Measurements from ENCODE around the gene DMD.

DMD gene

GRCh38 chrX:31165241-31166035, 2045.9 kb downstream of the DMD start:
- H3K4me3 ChIP-seq (ENCODE audit: low read depth, low read length) = no peak overlapping the region
- no peak for DNase-seq (ENCODE audit: low read depth, low spot score)
- TF ChIP-seq, protein P1, sequence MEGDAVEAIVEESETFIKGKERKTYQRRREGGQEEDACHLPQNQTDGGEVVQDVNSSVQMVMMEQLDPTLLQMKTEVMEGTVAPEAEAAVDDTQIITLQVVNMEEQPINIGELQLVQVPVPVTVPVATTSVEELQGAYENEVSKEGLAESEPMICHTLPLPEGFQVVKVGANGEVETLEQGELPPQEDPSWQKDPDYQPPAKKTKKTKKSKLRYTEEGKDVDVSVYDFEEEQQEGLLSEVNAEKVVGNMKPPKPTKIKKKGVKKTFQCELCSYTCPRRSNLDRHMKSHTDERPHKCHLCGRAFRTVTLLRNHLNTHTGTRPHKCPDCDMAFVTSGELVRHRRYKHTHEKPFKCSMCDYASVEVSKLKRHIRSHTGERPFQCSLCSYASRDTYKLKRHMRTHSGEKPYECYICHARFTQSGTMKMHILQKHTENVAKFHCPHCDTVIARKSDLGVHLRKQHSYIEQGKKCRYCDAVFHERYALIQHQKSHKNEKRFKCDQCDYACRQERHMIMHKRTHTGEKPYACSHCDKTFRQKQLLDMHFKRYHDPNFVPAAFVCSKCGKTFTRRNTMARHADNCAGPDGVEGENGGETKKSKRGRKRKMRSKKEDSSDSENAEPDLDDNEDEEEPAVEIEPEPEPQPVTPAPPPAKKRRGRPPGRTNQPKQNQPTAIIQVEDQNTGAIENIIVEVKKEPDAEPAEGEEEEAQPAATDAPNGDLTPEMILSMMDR (IDR thresholded peaks at IDR 0.05; ENCODE audit: low read depth, low read length) = no peak
- in situ Hi-C loops (cut with HindIII; ENCODE audit: low sequenced_read_pairs) = no loop called here

- H3K4me3 ChIP-seq (ENCODE audit: low read depth, low read length) = no peak overlapping the region
- TF ChIP-seq, protein P1 (IDR thresholded peaks at IDR 0.05; ENCODE audit: low read depth, low read length) = no peak
- DNase-seq (ENCODE audit: low read depth, low spot score) = no peak
- in situ Hi-C loops (cut with HindIII; ENCODE audit: low sequenced_read_pairs) = no loop called here
Measured at GRCh38 chrX:31154946-31155345, 2056.4 kb downstream of the DMD start.

DNA sequence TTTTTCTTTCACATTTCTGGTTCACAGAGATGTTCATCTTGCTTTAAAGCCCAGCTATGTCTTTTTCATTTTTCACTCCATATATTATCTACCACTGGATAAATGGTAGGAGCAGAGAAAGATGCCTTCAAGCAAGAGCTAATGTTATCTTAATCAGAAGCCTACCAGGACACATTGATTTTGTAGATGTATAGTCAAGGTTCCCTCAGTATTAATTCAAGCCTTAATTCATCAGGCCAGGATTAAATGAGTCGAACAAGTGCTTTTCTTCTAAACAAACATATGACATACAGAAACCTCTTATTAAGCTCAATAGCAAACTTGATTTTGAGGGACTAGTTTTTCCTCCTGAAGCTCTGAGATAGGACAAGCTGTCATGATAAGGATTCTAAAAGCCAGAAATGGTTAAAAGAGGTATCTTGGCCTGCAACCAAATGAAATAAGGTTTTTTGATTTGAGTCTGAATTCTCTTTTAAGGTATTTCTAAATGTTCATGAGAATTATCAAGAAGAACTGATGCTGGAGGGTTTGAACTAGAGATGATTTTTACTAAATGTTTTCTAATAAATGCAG, 2057.8 kb downstream of the DMD start:
- in situ Hi-C loops (cut with HindIII; ENCODE audit: low sequenced_read_pairs) = no loop called here
- TF ChIP-seq, protein P1 (IDR thresholded peaks at IDR 0.05; ENCODE audit: low read depth, low read length) = no peak
- DNase-seq (ENCODE audit: low read depth, low spot score) = no peak
- no peak overlapping the region for H3K4me3 ChIP-seq (ENCODE audit: low read depth, low read length)

GRCh38 chrX:31147175-31147574, 2064.2 kb downstream of the DMD start:
- in situ Hi-C loops (cut with HindIII; ENCODE audit: low sequenced_read_pairs) = no loop called here
- TF ChIP-seq, protein P1 (IDR thresholded peaks at IDR 0.05; ENCODE audit: low read depth, low read length) = no peak
- no peak overlapping the region for H3K4me3 ChIP-seq (ENCODE audit: low read depth, low read length)
- DNase-seq (ENCODE audit: low read depth, low spot score) = no peak

- TF ChIP-seq, protein P1 (IDR thresholded peaks at IDR 0.05; ENCODE audit: low read depth, low read length) = no peak
- no peak for DNase-seq (ENCODE audit: low read depth, low spot score)
- in situ Hi-C loops (cut with HindIII; ENCODE audit: low sequenced_read_pairs) = no loop called here
- H3K4me3 ChIP-seq (ENCODE audit: low read depth, low read length) = no peak overlapping the region
Measured at GRCh38 chrX:31139961-31140360, 2071.4 kb downstream of the DMD start.

- no peak overlapping the region for H3K4me3 ChIP-seq (ENCODE audit: low read depth, low read length)
- no peak for DNase-seq (ENCODE audit: low read depth, low spot score)
- TF ChIP-seq, protein P1 (IDR thresholded peaks at IDR 0.05; ENCODE audit: low read depth, low read length) = no peak
- in situ Hi-C loops (cut with HindIII; ENCODE audit: low sequenced_read_pairs) = no loop called here
Measured at GRCh38 chrX:31138124-31138523, 2073.2 kb downstream of the DMD start.

All from astrocyte of the spinal cord (primary cell).